ENCODE data around the gene PTPRH.

DNA sequence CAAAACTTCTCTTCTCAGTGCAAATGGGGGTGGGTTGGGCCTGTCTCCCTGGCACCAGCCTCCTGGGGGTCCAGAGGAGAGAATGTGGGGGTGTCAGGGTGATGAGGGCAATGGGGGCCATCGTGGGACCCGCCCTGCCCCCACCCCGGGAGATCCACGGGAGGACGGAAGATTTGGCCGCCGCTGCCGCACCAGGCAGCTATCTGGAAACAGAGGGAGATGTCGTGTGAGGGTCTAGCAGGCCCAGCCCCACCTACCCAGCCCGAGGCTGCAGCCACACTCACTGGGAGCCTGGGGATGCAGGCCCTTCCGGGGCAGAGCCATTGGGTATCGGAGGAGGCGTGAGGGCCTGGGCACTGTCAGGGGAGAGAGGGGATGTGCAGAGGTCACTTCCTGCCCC is 21.0 kb upstream of the PTPRH start:
- no peak for TF ChIP-seq CTCF (IDR thresholded peaks at IDR 0.05)
- TF ChIP-seq POLR2A (IDR thresholded peaks at IDR 0.05), result no peak
